OCI-LY1 (cell line): Measurements from ENCODE around the gene CDH13.

ENCODE experiments used
- H2AFZ ChIP-seq: fragments of 200-600 bp; sonication (generic), shearing (Covaris generic); 2 replicates; pipeline ENCODE4 v1.6.0; 2014; ENCODE audit warnings: antibody characterized with exemption, mild to moderate bottlenecking, low read length
- H3F3A ChIP-seq: fragments of 200-600 bp; sonication (generic), shearing (Covaris generic); 2 replicates; pipeline ENCODE4 v1.6.0; 2014; ENCODE audit warnings: mild to moderate bottlenecking, antibody characterized with exemption, low read length, moderate library complexity; ENCODE audit not compliant: insufficient read depth
- H3K27ac ChIP-seq: fragments of 200-600 bp; sonication (generic); 2 replicates; pipeline ENCODE4 v1.5.1; 2014; ENCODE audit warnings: low read length, mixed run types, mild to moderate bottlenecking, low read depth; ENCODE audit not compliant: poor library complexity, severe bottlenecking
- H3K27me3 ChIP-seq: fragments of 200-600 bp; sonication (generic); 2 replicates; pipeline ENCODE4 v1.6.0; 2014; ENCODE audit warnings: antibody characterized with exemption, mild to moderate bottlenecking, low read length, moderate library complexity; ENCODE audit not compliant: insufficient read depth
- H3K36me3 ChIP-seq: fragments of 200-600 bp; sonication (generic); 2 replicates; pipeline ENCODE4 v1.6.1; 2014; ENCODE audit warnings: mild to moderate bottlenecking, antibody characterized with exemption, low read length, moderate library complexity, mixed read lengths; ENCODE audit not compliant: insufficient read depth
- H3K4me1 ChIP-seq: fragments of 200-600 bp; sonication (generic); 2 replicates; pipeline ENCODE4 v1.5.1; 2014; ENCODE audit warnings: mild to moderate bottlenecking, low read length, moderate library complexity; ENCODE audit not compliant: insufficient read depth, severe bottlenecking
- H3K4me2 ChIP-seq: fragments of 200-600 bp; sonication (generic), shearing (Covaris generic); 2 replicates; pipeline ENCODE4 v1.6.1; 2014; ENCODE audit warnings: low read length
- H3K4me3 ChIP-seq: fragments of 200-600 bp; sonication (generic); 2 replicates; pipeline ENCODE4 v1.5.1; 2014; ENCODE audit warnings: low read length, low read depth, mild to moderate bottlenecking, mixed read lengths; ENCODE audit not compliant: poor library complexity, severe bottlenecking
- H3K79me2 ChIP-seq: fragments of 200-600 bp; shearing (Covaris generic); 2 replicates; pipeline ENCODE4 v1.6.1; 2016; ENCODE audit warnings: mixed run types, low read length, mixed read lengths; ENCODE audit not compliant: insufficient read depth
- H3K9ac ChIP-seq: fragments of 200-600 bp; sonication (generic), shearing (Covaris generic); 2 replicates; pipeline ENCODE4 v1.6.1; 2014; ENCODE audit warnings: mild to moderate bottlenecking, low read length, mixed read lengths
- H3K9me2 ChIP-seq: fragments of 200-600 bp; sonication (generic), shearing (Covaris generic); 2 replicates; pipeline ENCODE4 v1.6.1; 2014; ENCODE audit warnings: low read depth, mild to moderate bottlenecking, low read length, mixed read lengths
- H3K9me3 ChIP-seq: fragments of 200-600 bp; shearing (Covaris generic); 2 replicates; pipeline ENCODE4 v1.6.1; 2014; ENCODE audit warnings: low read length, mixed read lengths
- H4K20me1 ChIP-seq: fragments of 200-600 bp; sonication (generic), shearing (Covaris generic); 2 replicates; pipeline ENCODE4 v1.6.0; 2016; ENCODE audit warnings: mild to moderate bottlenecking, low read length; ENCODE audit not compliant: insufficient read depth
- EZH2 ChIP-seq: fragments of 200-600 bp; sonication (generic), shearing (Covaris generic); IDR thresholded peaks from 2 replicates; pipeline ENCODE4 v1.8.0; 2017; ENCODE audit warnings: borderline replicate concordance, mixed run types, mild to moderate bottlenecking, antibody characterized with exemption, low read length, moderate library complexity, mixed read lengths
- TF ChIP-seq, protein P1 (sequence below): fragments of 200-600 bp; sonication (generic), shearing (Covaris generic); IDR thresholded peaks from 2 replicates; pipeline ENCODE4 v1.5.1; 2017; ENCODE audit warnings: mild to moderate bottlenecking, antibody characterized with exemption, low read length, moderate library complexity, mixed read lengths

The CDH13 gene

DNA sequence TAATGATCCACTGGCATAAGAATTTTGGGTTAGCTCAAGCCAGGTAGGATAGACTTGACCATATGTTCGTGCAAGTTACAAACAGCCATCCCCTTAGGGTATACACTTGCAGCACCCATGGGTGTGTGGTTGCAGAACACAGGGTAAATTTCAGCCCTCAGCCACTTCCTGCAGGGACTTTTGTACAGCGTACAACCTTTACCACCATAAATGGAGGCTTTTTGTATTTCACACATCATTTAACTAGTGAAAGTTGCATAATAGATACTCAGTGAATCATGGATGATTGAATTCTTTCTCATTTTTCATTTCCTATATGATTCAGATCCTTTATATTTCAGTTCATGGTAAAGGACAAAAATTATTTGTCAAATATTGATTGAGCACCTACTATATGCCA lies 473.9 kb downstream of the CDH13 start:
- Histone ChIP-seq H3K27me3 (no peaks in the 10 kb centered on the region), H2AFZ (no peak overlapping the region), H3K4me1 (no peaks in the 10 kb centered on the region), H3K9me3 (0 out of 2 replicates have a peak, but pooled peaks cover 3% of the 10 kb centered on the region), H3K9me2 (no peaks in the 10 kb centered on the region), H3K4me3 (no peak overlapping the region), H3K9ac (no peak overlapping the region), H3K36me3 (no peaks in the 10 kb centered on the region), H4K20me1 (no peaks in the 10 kb centered on the region), H3K4me2 (no peak overlapping the region), H3F3A (no peaks in the 10 kb centered on the region), H3K27ac (no peak overlapping the region), H3K79me2 (no peaks in the 10 kb centered on the region)
- TF ChIP-seq, protein P1, sequence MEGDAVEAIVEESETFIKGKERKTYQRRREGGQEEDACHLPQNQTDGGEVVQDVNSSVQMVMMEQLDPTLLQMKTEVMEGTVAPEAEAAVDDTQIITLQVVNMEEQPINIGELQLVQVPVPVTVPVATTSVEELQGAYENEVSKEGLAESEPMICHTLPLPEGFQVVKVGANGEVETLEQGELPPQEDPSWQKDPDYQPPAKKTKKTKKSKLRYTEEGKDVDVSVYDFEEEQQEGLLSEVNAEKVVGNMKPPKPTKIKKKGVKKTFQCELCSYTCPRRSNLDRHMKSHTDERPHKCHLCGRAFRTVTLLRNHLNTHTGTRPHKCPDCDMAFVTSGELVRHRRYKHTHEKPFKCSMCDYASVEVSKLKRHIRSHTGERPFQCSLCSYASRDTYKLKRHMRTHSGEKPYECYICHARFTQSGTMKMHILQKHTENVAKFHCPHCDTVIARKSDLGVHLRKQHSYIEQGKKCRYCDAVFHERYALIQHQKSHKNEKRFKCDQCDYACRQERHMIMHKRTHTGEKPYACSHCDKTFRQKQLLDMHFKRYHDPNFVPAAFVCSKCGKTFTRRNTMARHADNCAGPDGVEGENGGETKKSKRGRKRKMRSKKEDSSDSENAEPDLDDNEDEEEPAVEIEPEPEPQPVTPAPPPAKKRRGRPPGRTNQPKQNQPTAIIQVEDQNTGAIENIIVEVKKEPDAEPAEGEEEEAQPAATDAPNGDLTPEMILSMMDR, result no peak
- no peak for TF ChIP-seq EZH2

DNA sequence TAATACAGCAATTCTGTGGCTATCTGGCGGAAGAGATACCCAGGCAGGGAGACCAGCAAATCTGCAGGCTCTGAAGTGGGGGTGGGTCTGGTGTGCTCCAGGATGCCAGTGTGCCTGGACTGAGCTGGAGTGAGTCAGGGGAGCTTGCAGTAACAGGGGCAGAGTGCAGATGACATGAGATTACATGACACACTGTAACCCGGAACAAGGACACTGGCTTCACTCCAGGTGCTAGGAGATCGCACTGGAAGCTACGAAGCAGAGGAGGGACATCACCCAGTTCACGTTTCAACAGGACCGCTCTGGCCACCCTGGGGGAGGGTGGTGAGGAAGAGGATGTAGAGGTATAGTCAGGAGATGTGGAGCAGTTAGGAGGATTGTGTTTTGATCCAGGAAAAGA lies 475.6 kb downstream of the CDH13 start:
- TF ChIP-seq, protein P1, result no peak
- no peak for TF ChIP-seq EZH2
- no peaks in the 10 kb centered on the region for H3K36me3 ChIP-seq

DNA sequence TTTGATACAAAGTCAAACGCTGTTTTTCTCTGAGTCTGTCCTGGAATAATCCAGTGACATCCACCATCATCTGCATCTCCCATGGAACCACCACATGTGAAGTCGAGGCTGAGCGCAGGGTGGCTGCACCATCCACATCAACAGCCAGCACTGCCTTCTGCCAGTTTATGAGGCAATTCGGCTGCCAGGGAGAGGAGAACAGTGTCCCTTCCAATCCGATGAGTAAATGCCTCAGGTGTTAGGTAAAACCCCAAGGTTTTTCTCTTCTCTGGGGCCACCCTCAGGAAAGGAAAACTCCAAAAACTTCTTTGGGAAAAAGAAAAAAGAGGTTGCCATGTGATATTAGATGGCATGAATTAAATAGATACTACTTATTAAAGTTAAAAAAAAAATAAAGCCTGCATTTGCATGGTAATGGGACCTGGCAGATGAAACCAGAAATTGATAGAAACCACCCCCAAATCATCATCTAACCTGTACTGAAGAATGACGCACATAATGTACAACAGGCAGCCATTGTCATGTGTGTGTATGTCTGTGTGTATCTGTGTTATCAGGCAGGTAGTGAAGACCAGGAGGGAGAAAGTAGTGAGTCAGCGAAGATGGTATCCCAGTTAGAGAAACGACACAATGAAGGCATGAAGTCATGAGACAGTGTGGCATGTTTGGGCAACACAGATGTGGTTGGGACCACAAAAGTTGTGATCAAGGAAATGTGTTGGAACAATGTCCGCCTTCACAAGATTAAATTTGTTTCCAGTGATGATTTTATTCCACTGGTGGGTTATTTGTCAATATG lies 478.7 kb downstream of the CDH13 start:
- no peak overlapping the region for H3K4me2 ChIP-seq
- H3K9me2 ChIP-seq, result no peaks in the 10 kb centered on the region
- no peaks in the 10 kb centered on the region for H3K36me3 ChIP-seq
- H2AFZ ChIP-seq, result no peak overlapping the region
- TF ChIP-seq, protein P1, result no peak
- TF ChIP-seq EZH2, result no peak
- no peaks in the 10 kb centered on the region for H4K20me1 ChIP-seq
- no peaks in the 10 kb centered on the region for H3K79me2 ChIP-seq
- H3K4me1 ChIP-seq, result no peaks in the 10 kb centered on the region
- no peak overlapping the region for H3K4me3 ChIP-seq
- no peaks in the 10 kb centered on the region for H3K27me3 ChIP-seq
- H3K9ac ChIP-seq, result no peak overlapping the region
- H3F3A ChIP-seq, result no peaks in the 10 kb centered on the region
- no peak overlapping the region for H3K27ac ChIP-seq
- H3K9me3 ChIP-seq, result no peaks in the 10 kb centered on the region

More for the DNA sequence above, 475.6 kb downstream of the CDH13 start:
- H3K27ac ChIP-seq, result no peak overlapping the region
- no peaks in the 10 kb centered on the region for H3K9me2 ChIP-seq
- H3K9me3 ChIP-seq, result 0 out of 2 replicates have a peak, but pooled peaks cover 3% of the 10 kb centered on the region
- no peaks in the 10 kb centered on the region for H3F3A ChIP-seq
- no peak overlapping the region for H3K4me2 ChIP-seq
- H2AFZ ChIP-seq, result no peak overlapping the region
- no peaks in the 10 kb centered on the region for H3K4me1 ChIP-seq
- no peaks in the 10 kb centered on the region for H3K27me3 ChIP-seq
- no peak overlapping the region for H3K9ac ChIP-seq
- no peaks in the 10 kb centered on the region for H3K79me2 ChIP-seq
- H4K20me1 ChIP-seq, result no peaks in the 10 kb centered on the region
- H3K4me3 ChIP-seq, result no peak overlapping the region
